HG03378 (cell line): ENCODE data around the gene TANK.
"Not testable (repeated sequence)": the region's sequence is repeated elsewhere in the genome, so short reads cannot be mapped to it uniquely, and the experiment has no call there.

Experiments
- ATAC-seq: cut with Tn5 transposase; IDR thresholded peaks from one replicate; pipeline ENCODE4 v1.9.1; 2021; ENCODE audit warnings: mild to moderate bottlenecking, moderate library complexity; ENCODE audit not compliant: unreplicated experiment

The TANK gene

GRCh38 chr2:161257123-161257952 lies 97.1 kb downstream of the TANK start:
- no peak for ATAC-seq

DNA sequence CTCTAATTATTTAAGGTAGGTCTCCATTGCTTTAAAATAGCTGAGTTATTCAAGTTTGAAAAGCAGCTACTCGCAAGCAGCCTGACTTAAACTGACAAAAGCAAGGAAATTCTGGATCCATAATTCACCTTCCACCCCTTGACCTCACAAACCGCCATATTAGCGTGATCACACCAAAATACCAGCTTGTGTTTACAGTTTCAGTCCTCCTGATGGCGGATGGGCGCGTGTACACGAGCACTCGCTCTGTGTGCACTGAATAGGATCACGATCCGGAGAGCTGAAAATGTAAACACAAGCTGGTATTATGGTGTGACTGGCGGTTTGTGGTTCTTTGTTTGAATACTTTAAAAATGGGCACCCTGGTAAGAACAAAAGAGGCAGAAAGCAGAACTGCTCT lies 105.6 kb downstream of the TANK start:
- no peak for ATAC-seq

- ATAC-seq: no peak
Observed at GRCh38 chr2:161269111-161269510, 108.9 kb downstream of the TANK start.

GRCh38 chr2:161273038-161273760 lies 113.0 kb downstream of the TANK start:
- ATAC-seq: peak; percentile 86

DNA sequence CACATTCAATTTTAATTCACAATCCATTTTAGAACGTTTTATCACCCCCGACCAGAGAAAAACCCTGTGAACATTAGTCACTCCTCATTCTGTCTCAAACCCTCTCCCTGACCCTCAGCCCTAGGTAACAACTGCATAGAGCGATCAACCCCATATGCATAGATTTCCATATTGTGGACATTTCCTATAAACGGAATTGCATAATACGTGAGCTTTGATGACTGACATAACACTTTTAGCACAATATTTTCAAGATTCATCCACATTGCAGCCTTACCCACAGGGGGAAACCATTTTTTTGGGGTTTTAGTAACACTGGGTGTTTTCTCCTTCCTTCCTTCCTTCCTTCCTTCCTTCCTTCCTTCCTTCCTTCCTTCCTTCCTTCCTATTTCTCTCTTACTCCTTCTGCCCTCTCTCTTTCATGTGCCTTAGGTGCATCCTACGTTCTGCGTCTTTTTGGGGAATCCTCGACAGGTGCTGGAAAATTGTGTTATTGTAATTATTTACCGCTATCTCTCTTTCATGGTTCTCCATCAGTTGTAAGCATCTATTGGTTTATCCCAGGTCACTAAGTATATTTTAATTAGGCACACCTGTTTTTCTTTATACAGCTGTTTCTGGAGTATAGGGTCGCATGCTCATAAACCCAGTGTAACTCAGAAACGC lies 118.5 kb downstream of the TANK start:
- ATAC-seq: not testable (repeated sequence)

DNA sequence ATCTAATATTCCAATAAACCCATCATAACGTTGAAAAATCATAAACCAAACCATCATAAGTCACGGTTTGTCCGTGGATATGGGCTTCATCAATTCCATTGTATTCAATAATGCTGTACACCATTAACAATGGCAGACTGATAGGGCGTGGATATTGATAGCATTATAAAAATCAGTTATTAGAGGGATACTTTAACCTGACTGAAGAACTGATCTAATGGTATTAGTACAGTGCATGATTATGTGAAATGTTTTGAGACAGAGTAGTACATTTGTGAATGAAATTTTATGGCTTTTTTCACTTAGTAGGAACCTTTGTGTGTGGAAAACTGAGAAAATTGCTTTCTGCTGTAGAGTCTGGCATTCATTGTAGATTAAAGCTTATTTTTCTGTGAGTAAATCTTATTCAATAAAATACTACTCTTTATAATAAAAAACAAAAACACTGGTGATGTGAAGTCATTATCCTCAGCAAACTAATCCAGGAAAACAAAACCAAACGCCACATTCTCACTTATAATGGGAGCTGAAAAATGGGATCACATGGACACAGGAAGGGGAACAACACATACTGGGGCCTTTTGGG lies 119.1 kb downstream of the TANK start:
- ATAC-seq: not testable (repeated sequence)

- not testable (repeated sequence) for ATAC-seq
Observed at GRCh38 chr2:161280906-161281323, 120.7 kb downstream of the TANK start.

- ATAC-seq: not testable (repeated sequence)
Observed at GRCh38 chr2:161281615-161282310, 121.5 kb downstream of the TANK start.

DNA sequence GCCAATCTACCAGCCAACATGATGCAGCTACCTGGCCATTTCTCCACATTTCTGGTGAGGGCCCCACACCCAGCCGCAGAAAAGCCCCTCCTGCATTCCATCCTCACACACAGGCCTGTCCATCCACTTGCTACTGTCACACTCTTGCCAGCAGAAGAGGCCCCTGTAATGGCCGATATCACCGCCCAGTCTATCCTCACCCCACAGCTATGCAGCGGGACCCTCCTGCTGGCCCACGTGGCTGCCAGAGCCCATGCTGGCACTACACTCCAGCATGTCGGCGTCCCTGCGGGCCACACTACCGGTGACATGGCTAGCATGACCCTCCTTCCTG lies 122.0 kb downstream of the TANK start:
- not testable (repeated sequence) for ATAC-seq

DNA sequence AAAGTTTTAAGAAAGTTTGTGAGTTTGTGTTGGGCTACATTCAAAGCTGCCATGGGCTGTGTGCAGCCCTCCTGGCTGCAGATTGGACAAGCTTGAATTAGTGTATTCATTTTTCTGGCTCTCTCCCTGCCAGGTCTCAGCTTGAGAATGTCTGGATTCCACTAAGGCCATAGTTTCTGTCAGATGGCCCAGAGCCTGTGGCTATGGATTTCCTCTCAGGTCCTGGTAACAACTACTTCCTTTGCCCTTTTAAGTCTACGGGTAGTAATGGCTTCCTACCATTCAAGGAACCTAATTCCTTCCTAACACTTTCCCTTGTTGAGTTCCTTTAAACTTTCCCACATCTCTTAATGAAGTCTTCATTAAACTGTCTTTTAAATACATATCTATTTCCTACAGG lies 123.7 kb downstream of the TANK start:
- ATAC-seq: no peak
